ENCODE data around the gene DISP3. TPM values are rescaled to one million over a fixed set of nuclear protein-coding genes. Genes with fewer than 3 reads are reported as not detected.
A peak's percentile ranks its signal among the peaks of the same experiment; 100 is the strongest.

The DISP3 gene
- total and polyA plus RNA-seq, 4 donors = 0.04 to 0.18 (median 0.07) TPM; not detected in 1

DNA sequence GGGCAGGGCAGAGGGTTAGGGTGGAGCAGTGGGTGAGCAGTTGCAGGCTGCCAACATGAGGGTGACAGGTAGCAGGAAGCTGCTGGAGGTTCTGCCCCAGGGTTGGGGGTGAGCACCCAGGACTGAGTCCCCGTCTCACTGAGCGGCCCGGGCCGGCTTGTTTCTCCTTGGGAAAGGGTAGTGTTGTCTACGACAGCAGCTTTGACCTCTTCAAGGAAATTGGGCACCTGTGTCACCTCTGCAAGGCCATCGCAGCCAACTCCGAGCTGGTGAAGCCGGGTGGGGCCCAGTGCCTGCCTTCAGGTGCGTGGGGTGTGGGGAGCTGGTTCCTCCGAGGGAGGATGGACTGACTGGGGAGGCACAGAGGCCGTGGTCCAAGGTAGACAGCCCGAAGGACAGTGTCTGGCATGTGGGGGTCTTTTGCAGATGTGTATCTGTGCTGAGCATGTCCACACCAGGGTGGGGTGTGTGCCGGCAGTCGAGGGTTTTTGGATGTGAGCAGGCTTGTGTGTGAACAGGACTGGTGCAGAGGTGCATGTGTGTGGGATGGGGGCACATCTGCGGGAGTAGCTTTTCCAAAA lies 51.9 kb downstream of the DISP3 start:
- Histone ChIP-seq H3K4me1 (ENCODE audit: control insufficient read depth in 5 of 5, insufficient read depth in 5 of 5, low read length in 5 of 5) (no peaks in the 10 kb centered on the region), H3K36me3 (ENCODE audit: control insufficient read depth in 4 of 4, insufficient read depth in 4 of 4, low read length in 4 of 4) (no peaks in the 10 kb centered on the region), H3K4me3 (no peak overlapping the region), H3K9me3 (ENCODE audit: control insufficient read depth in 4 of 4, insufficient read depth in 3 of 4, low read length in 3 of 4) (peaks cover 0 to 3% (median 0%) of the 10 kb centered on the region in 4 donors), H3K27me3 (ENCODE audit: control insufficient read depth in 3 of 3, insufficient read depth in 3 of 3, low read length in 2 of 3) (no peaks in the 10 kb centered on the region), H3K27ac (ENCODE audit: low read depth in 1 of 2, low read length in 1 of 2) (no peak overlapping the region), H3K9ac (ENCODE audit: insufficient read depth in 1 of 2, low read length in 2 of 2) (no peak overlapping the region)
- DNase-seq = no peak
- TF ChIP-seq, protein P1, sequence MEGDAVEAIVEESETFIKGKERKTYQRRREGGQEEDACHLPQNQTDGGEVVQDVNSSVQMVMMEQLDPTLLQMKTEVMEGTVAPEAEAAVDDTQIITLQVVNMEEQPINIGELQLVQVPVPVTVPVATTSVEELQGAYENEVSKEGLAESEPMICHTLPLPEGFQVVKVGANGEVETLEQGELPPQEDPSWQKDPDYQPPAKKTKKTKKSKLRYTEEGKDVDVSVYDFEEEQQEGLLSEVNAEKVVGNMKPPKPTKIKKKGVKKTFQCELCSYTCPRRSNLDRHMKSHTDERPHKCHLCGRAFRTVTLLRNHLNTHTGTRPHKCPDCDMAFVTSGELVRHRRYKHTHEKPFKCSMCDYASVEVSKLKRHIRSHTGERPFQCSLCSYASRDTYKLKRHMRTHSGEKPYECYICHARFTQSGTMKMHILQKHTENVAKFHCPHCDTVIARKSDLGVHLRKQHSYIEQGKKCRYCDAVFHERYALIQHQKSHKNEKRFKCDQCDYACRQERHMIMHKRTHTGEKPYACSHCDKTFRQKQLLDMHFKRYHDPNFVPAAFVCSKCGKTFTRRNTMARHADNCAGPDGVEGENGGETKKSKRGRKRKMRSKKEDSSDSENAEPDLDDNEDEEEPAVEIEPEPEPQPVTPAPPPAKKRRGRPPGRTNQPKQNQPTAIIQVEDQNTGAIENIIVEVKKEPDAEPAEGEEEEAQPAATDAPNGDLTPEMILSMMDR (IDR thresholded peaks at IDR 0.05; ENCODE audit: control extremely low read depth, extremely low read depth) = no peak
- 78 to 88% methylated on average over 15 of the region's 15 CpGs for WGBS, 2 donors
- no peak for ATAC-seq (ENCODE audit: insufficient read depth, low FRiP score)

DNA sequence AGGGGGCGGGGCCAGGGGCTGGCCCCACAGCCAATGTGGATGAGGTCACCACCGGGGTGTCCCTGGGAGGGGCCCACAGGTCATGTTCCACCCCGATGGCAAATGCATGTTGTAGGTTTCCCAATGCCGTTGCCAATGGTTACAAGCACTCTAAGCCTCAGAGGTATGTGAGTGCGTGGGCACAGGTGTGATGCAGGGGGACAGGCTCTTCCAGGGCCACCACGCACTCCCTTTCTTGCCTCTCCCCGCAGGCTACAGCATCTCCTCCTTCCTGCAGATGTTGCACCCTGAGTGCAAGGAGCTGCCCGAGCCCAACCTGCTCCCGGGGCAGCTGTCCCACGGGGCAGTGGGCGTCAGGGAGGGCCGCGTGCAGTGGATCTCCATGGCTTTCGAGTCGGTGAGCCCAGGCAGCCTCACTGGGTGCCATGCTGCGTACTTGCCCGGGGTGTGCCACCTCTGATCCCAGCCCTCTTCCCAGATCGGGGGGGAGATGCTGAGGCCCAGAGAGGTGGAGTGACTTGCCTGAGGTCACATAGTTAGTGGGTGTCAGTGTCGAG lies 52.4 kb downstream of the DISP3 start:
- Histone ChIP-seq H3K4me1 (ENCODE audit: control insufficient read depth in 5 of 5, insufficient read depth in 5 of 5, low read length in 5 of 5) (no peaks in the 10 kb centered on the region), H3K27ac (ENCODE audit: low read depth in 1 of 2, low read length in 1 of 2) (no peak overlapping the region), H3K4me3 (no peak overlapping the region), H3K9me3 (ENCODE audit: control insufficient read depth in 4 of 4, insufficient read depth in 3 of 4, low read length in 3 of 4) (peaks cover 0 to 3% (median 0%) of the 10 kb centered on the region in 4 donors), H3K36me3 (ENCODE audit: control insufficient read depth in 4 of 4, insufficient read depth in 4 of 4, low read length in 4 of 4) (no peaks in the 10 kb centered on the region), H3K27me3 (ENCODE audit: control insufficient read depth in 3 of 3, insufficient read depth in 3 of 3, low read length in 2 of 3) (no peaks in the 10 kb centered on the region), H3K9ac (ENCODE audit: insufficient read depth in 1 of 2, low read length in 2 of 2) (no peak overlapping the region)
- DNase-seq (peak in 2 of 3 donors; percentile 9 to 20), ATAC-seq (ENCODE audit: insufficient read depth, low FRiP score) (no peak)
- 72 to 73% methylated on average over 19 of the region's 19 CpGs for WGBS, 2 donors
- TF ChIP-seq, protein P1 (IDR thresholded peaks at IDR 0.05; ENCODE audit: control extremely low read depth, extremely low read depth) = no peak

GRCh38 chr1:11531943-11532342 lies 53.0 kb downstream of the DISP3 start:
- TF ChIP-seq, protein P1 (IDR thresholded peaks at IDR 0.05; ENCODE audit: control extremely low read depth, extremely low read depth) = no peak
- H3K27ac ChIP-seq (ENCODE audit: low read depth in 1 of 2, low read length in 1 of 2) = no peak overlapping the region
- no peaks in the 10 kb centered on the region for H3K27me3 ChIP-seq (ENCODE audit: control insufficient read depth in 3 of 3, insufficient read depth in 3 of 3, low read length in 2 of 3)
- H3K9me3 ChIP-seq (ENCODE audit: control insufficient read depth in 4 of 4, insufficient read depth in 3 of 4, low read length in 3 of 4) = peaks cover 0 to 3% (median 0%) of the 10 kb centered on the region in 4 donors
- 77 to 90% methylated on average over 10 of the region's 10 CpGs for WGBS, 2 donors
- H3K9ac ChIP-seq (ENCODE audit: insufficient read depth in 1 of 2, low read length in 2 of 2) = no peak overlapping the region
- H3K36me3 ChIP-seq (ENCODE audit: control insufficient read depth in 4 of 4, insufficient read depth in 4 of 4, low read length in 4 of 4) = no peaks in the 10 kb centered on the region
- ATAC-seq (ENCODE audit: insufficient read depth, low FRiP score) (no peak), DNase-seq (no peak)
- H3K4me1 ChIP-seq (ENCODE audit: control insufficient read depth in 5 of 5, insufficient read depth in 5 of 5, low read length in 5 of 5) = no peaks in the 10 kb centered on the region
- no peak overlapping the region for H3K4me3 ChIP-seq

All from lung (tissue), 12 donors.